ENCODE data around the gene PPP6R3.

Gene PPP6R3

DNA sequence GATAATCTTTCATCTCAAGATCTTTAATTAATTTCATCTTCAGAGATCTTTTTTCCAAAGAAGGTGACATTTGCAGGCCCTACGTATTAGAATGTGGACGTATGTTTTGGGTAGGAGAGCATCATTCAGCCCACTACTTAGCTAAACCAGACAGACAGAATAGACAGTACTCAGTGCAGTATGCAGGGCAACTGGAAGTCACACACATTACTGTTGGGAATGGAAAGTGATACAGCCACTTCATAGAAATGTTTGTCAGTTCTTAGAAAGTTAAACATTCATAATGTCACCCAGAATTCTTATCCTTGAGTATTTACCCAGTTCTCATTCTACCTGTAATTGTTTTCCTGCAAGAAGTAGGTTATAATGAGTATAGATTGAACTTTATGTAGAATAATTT, 102.9 kb downstream of the PPP6R3 start:
- H3K4me3 ChIP-seq (ENCODE audit: low read depth, low read length): no peak overlapping the region
- H3K36me3 ChIP-seq (ENCODE audit: control insufficient read depth, insufficient read depth, low read length): peaks cover 91% of the 10 kb centered on the region
- no peaks in the 10 kb centered on the region for H3K27me3 ChIP-seq (ENCODE audit: control insufficient read depth, insufficient read depth, low read length)
- no peaks in the 10 kb centered on the region for H3K4me1 ChIP-seq (ENCODE audit: control insufficient read depth, insufficient read depth, low read length)
- no peak overlapping the region for H3K27ac ChIP-seq (ENCODE audit: low read depth, low read length)
- no peaks in the 10 kb centered on the region for H3K9me3 ChIP-seq (ENCODE audit: control insufficient read depth, insufficient read depth, low read length)
- no peak overlapping the region for H3K9ac ChIP-seq (ENCODE audit: low read depth, low read length)

DNA sequence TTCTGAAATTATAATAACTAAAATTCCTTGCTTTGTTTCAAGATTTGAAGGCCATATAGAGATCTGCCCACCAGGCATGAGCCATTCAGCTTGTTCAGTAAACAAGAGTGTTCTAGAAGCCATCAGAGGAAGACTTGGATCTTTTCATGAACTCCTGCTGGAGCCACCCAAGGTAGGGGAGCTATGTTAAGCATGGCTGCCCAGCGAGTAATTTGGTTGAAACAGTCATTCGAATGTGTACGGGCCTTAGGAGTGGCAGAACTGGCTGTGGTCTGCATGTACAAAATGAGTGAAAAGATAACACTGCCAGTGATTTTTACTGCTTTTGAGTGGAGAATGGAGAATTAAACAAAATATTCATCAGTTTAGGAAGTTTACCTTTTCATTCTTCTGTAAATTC, 103.7 kb downstream of the PPP6R3 start:
- Histone ChIP-seq H3K27ac (ENCODE audit: low read depth, low read length) (no peak overlapping the region), H3K9ac (ENCODE audit: low read depth, low read length) (no peak overlapping the region), H3K36me3 (ENCODE audit: control insufficient read depth, insufficient read depth, low read length) (peaks cover 88% of the 10 kb centered on the region), H3K9me3 (ENCODE audit: control insufficient read depth, insufficient read depth, low read length) (no peaks in the 10 kb centered on the region), H3K27me3 (ENCODE audit: control insufficient read depth, insufficient read depth, low read length) (no peaks in the 10 kb centered on the region), H3K4me3 (ENCODE audit: low read depth, low read length) (no peak overlapping the region), H3K4me1 (ENCODE audit: control insufficient read depth, insufficient read depth, low read length) (no peaks in the 10 kb centered on the region)

GRCh38 chr11:68565768-68566167, 105.2 kb downstream of the PPP6R3 start:
- Histone ChIP-seq H3K36me3 (ENCODE audit: control insufficient read depth, insufficient read depth, low read length) (peaks cover 94% of the 10 kb centered on the region), H3K27me3 (ENCODE audit: control insufficient read depth, insufficient read depth, low read length) (no peaks in the 10 kb centered on the region), H3K9me3 (ENCODE audit: control insufficient read depth, insufficient read depth, low read length) (no peaks in the 10 kb centered on the region), H3K4me1 (ENCODE audit: control insufficient read depth, insufficient read depth, low read length) (no peaks in the 10 kb centered on the region), H3K4me3 (ENCODE audit: low read depth, low read length) (no peak overlapping the region), H3K9ac (ENCODE audit: low read depth, low read length) (no peak overlapping the region), H3K27ac (ENCODE audit: low read depth, low read length) (no peak overlapping the region)

- Histone ChIP-seq H3K9me3 (ENCODE audit: control insufficient read depth, insufficient read depth, low read length) (no peaks in the 10 kb centered on the region), H3K27me3 (ENCODE audit: control insufficient read depth, insufficient read depth, low read length) (no peaks in the 10 kb centered on the region), H3K4me1 (ENCODE audit: control insufficient read depth, insufficient read depth, low read length) (no peaks in the 10 kb centered on the region), H3K9ac (ENCODE audit: low read depth, low read length) (no peak overlapping the region), H3K36me3 (ENCODE audit: control insufficient read depth, insufficient read depth, low read length) (peaks cover 96% of the 10 kb centered on the region), H3K4me3 (ENCODE audit: low read depth, low read length) (no peak overlapping the region), H3K27ac (ENCODE audit: low read depth, low read length) (no peak overlapping the region)
Observed at GRCh38 chr11:68567553-68567952, 107.0 kb downstream of the PPP6R3 start.

DNA sequence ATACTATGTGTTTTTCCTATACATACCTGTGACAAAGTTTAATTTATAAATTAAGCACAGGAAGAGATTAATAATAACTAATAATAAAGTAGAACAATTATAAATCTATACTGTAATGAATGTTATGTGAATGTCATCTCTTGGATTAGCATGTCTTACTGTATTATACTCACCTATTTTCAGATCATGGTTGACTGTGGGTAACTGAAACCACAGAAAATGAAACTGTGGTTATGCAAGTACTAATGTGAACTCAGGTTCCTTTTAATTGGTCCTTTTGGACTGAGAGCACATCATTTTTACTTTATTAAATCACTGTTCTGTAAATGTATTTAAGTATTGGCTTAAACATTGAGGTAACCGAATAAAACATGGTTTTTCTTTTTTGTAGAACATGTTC, 108.8 kb downstream of the PPP6R3 start:
- H3K27me3 ChIP-seq (ENCODE audit: control insufficient read depth, insufficient read depth, low read length): no peaks in the 10 kb centered on the region
- no peaks in the 10 kb centered on the region for H3K4me1 ChIP-seq (ENCODE audit: control insufficient read depth, insufficient read depth, low read length)
- peaks cover 94% of the 10 kb centered on the region for H3K36me3 ChIP-seq (ENCODE audit: control insufficient read depth, insufficient read depth, low read length)
- no peak overlapping the region for H3K9ac ChIP-seq (ENCODE audit: low read depth, low read length)
- H3K4me3 ChIP-seq (ENCODE audit: low read depth, low read length): no peak overlapping the region
- no peak overlapping the region for H3K27ac ChIP-seq (ENCODE audit: low read depth, low read length)
- H3K9me3 ChIP-seq (ENCODE audit: control insufficient read depth, insufficient read depth, low read length): no peaks in the 10 kb centered on the region

- H3K36me3 ChIP-seq (ENCODE audit: control insufficient read depth, insufficient read depth, low read length): peaks cover 94% of the 10 kb centered on the region
- H3K4me1 ChIP-seq (ENCODE audit: control insufficient read depth, insufficient read depth, low read length): no peaks in the 10 kb centered on the region
Observed at GRCh38 chr11:68570691-68571090, 110.1 kb downstream of the PPP6R3 start.

GRCh38 chr11:68574308-68574707, 113.8 kb downstream of the PPP6R3 start:
- Histone ChIP-seq H3K36me3 (ENCODE audit: control insufficient read depth, insufficient read depth, low read length) (peaks cover 97% of the 10 kb centered on the region), H3K27me3 (ENCODE audit: control insufficient read depth, insufficient read depth, low read length) (no peaks in the 10 kb centered on the region), H3K27ac (ENCODE audit: low read depth, low read length) (no peak overlapping the region), H3K4me1 (ENCODE audit: control insufficient read depth, insufficient read depth, low read length) (no peaks in the 10 kb centered on the region), H3K4me3 (ENCODE audit: low read depth, low read length) (no peak overlapping the region), H3K9ac (ENCODE audit: low read depth, low read length) (no peak overlapping the region), H3K9me3 (ENCODE audit: control insufficient read depth, insufficient read depth, low read length) (no peaks in the 10 kb centered on the region)

More at GRCh38 chr11:68570691-68571090, 110.1 kb downstream of the PPP6R3 start:
- H3K27ac ChIP-seq (ENCODE audit: low read depth, low read length): no peak overlapping the region
- H3K27me3 ChIP-seq (ENCODE audit: control insufficient read depth, insufficient read depth, low read length): no peaks in the 10 kb centered on the region
- no peak overlapping the region for H3K9ac ChIP-seq (ENCODE audit: low read depth, low read length)
- no peak overlapping the region for H3K4me3 ChIP-seq (ENCODE audit: low read depth, low read length)
- no peaks in the 10 kb centered on the region for H3K9me3 ChIP-seq (ENCODE audit: control insufficient read depth, insufficient read depth, low read length)

DNA sequence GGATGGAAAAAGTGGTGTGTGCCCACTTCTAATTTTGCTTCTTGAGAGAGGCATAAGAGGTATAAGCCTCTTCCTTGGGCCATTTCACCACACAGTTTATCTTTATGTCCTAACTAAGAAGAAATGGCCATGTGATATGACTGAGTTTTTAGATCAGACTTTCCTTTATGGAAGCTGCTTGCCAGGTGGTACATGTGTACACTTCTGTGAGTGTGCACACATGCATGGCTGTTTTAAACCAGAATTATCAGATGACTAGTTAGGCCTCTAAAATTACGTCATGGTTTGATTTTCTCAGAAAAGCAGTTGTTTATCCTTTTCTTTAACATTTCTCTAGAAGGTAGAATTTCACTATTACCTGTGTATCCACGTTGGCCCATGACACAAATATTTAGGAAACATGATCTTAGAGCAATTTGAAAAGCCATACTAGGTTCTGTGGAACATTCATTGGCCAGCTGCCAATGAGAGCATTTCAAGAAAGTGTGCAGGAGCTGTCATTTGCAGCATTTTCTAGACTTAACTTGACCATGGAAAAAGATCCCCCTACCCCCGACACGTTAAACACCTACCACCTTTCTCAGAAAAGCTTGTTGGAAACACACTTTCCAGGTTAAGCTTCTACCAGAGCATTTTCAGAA, 114.6 kb downstream of the PPP6R3 start:
- no peak overlapping the region for H3K27ac ChIP-seq (ENCODE audit: low read depth, low read length)
- H3K4me3 ChIP-seq (ENCODE audit: low read depth, low read length): no peak overlapping the region
- peaks cover 97% of the 10 kb centered on the region for H3K36me3 ChIP-seq (ENCODE audit: control insufficient read depth, insufficient read depth, low read length)
- H3K9ac ChIP-seq (ENCODE audit: low read depth, low read length): no peak overlapping the region
- H3K4me1 ChIP-seq (ENCODE audit: control insufficient read depth, insufficient read depth, low read length): no peaks in the 10 kb centered on the region
- no peaks in the 10 kb centered on the region for H3K9me3 ChIP-seq (ENCODE audit: control insufficient read depth, insufficient read depth, low read length)
- H3K27me3 ChIP-seq (ENCODE audit: control insufficient read depth, insufficient read depth, low read length): no peaks in the 10 kb centered on the region

- Histone ChIP-seq H3K4me1 (ENCODE audit: control insufficient read depth, insufficient read depth, low read length) (peaks cover 2% of the 10 kb centered on the region; the same call in 1 of the 2 replicates), H3K9me3 (ENCODE audit: control insufficient read depth, insufficient read depth, low read length) (no peaks in the 10 kb centered on the region), H3K27ac (ENCODE audit: low read depth, low read length) (no peak overlapping the region), H3K36me3 (ENCODE audit: control insufficient read depth, insufficient read depth, low read length) (peaks cover 83% of the 10 kb centered on the region), H3K4me3 (ENCODE audit: low read depth, low read length) (no peak overlapping the region), H3K27me3 (ENCODE audit: control insufficient read depth, insufficient read depth, low read length) (no peaks in the 10 kb centered on the region), H3K9ac (ENCODE audit: low read depth, low read length) (no peak overlapping the region)
Observed at GRCh38 chr11:68579455-68579854, 118.9 kb downstream of the PPP6R3 start.

GRCh38 chr11:68581439-68581838, 120.9 kb downstream of the PPP6R3 start:
- Histone ChIP-seq H3K9me3 (ENCODE audit: control insufficient read depth, insufficient read depth, low read length) (no peaks in the 10 kb centered on the region), H3K4me1 (ENCODE audit: control insufficient read depth, insufficient read depth, low read length) (peaks cover 2% of the 10 kb centered on the region; the same call in 1 of the 2 replicates), H3K36me3 (ENCODE audit: control insufficient read depth, insufficient read depth, low read length) (peaks cover 83% of the 10 kb centered on the region), H3K4me3 (ENCODE audit: low read depth, low read length) (no peak overlapping the region), H3K9ac (ENCODE audit: low read depth, low read length) (no peak overlapping the region), H3K27ac (ENCODE audit: low read depth, low read length) (no peak overlapping the region), H3K27me3 (ENCODE audit: control insufficient read depth, insufficient read depth, low read length) (no peaks in the 10 kb centered on the region)

- Histone ChIP-seq H3K9ac (ENCODE audit: low read depth, low read length) (no peak overlapping the region), H3K9me3 (ENCODE audit: control insufficient read depth, insufficient read depth, low read length) (no peaks in the 10 kb centered on the region), H3K4me3 (ENCODE audit: low read depth, low read length) (no peak overlapping the region), H3K27ac (ENCODE audit: low read depth, low read length) (no peak overlapping the region), H3K36me3 (ENCODE audit: control insufficient read depth, insufficient read depth, low read length) (peaks cover 83% of the 10 kb centered on the region), H3K27me3 (ENCODE audit: control insufficient read depth, insufficient read depth, low read length) (no peaks in the 10 kb centered on the region), H3K4me1 (ENCODE audit: control insufficient read depth, insufficient read depth, low read length) (peaks cover 2% of the 10 kb centered on the region; the same call in 1 of the 2 replicates)
Observed at GRCh38 chr11:68581901-68582300, 121.3 kb downstream of the PPP6R3 start.

Data from HUES48 (cell line).